Upper lobe of left lung (tissue), 6 donors: Measurements from ENCODE around the gene SF3B6. TPM values are rescaled to one million over a fixed set of nuclear protein-coding genes. Genes with fewer than 3 reads are reported as not detected.
A peak's percentile ranks its signal among the peaks of the same experiment; 100 is the strongest.

Experiments used
- ATAC-seq, 2 donors: fragments of 200-7000 bp; cut with Tn5 transposase; one replicate each; pipeline ENCODE4 v1.9.1; 2022; ENCODE audit warnings: mild to moderate bottlenecking in 2 of 2, moderate library complexity in 2 of 2; ENCODE audit not compliant: low FRiP score in 2 of 2
- DNase-seq, 2 donors: peaks; one replicate each; pipeline ENCODE4 v3.0.0-alpha.2; 2019 to 2020
- H3K27ac ChIP-seq, 4 donors: fragments of 200-600 bp; sonication (generic); one replicate each; pipeline ENCODE4 v1.5.1; 2016 to 2019
- H3K27me3 ChIP-seq, 4 donors: fragments of 200-600 bp; sonication (generic); one replicate each; pipeline ENCODE4 v1.5.1; 2017 to 2019
- H3K36me3 ChIP-seq, 4 donors: fragments of 200-600 bp; sonication (generic); one replicate each; pipeline ENCODE4 v1.5.1; 2016 to 2019
- H3K4me1 ChIP-seq, 4 donors: fragments of 200-600 bp; sonication (generic); one replicate each; pipeline ENCODE4 v1.5.1; 2018 to 2019
- H3K4me3 ChIP-seq, 4 donors: fragments of 200-600 bp; sonication (generic); one replicate each; pipeline ENCODE4 v1.5.1; 2017 to 2019; ENCODE audit warnings: mild to moderate bottlenecking in 2 of 4, moderate library complexity in 1 of 4
- H3K9me3 ChIP-seq, 4 donors: fragments of 200-600 bp; sonication (generic); one replicate each; pipeline ENCODE4 v1.5.1; 2018 to 2019
- EP300 ChIP-seq, 4 donors: sonication (generic); formaldehyde crosslinking; IDR thresholded peaks; one replicate each; pipeline ENCODE4 v1.5.1; 2017; ENCODE audit warnings: antibody characterized with exemption in 4 of 4, control low read depth in 2 of 4
- POLR2A ChIP-seq, 4 donors: fragments of 450-650 bp; IDR thresholded peaks; one replicate each; pipeline ENCODE4 v1.5.1; 2016 to 2017; ENCODE audit warnings: antibody characterized with exemption in 4 of 4, mild to moderate bottlenecking in 2 of 4
- POLR2AphosphoS5 ChIP-seq, 2 donors: sonication (generic); formaldehyde crosslinking; IDR thresholded peaks; one replicate each; pipeline ENCODE4 v1.5.1; 2017; ENCODE audit warnings: antibody characterized with exemption in 2 of 2
- WGBS, 2 donors: methylation state at CpG; one replicate each; pipeline ENCODE4 v1.1.5; 2017 to 2018; 5-methylcytosine and 5-hydroxymethylcytosine counted together
- total RNA-seq, 6 donors: library from RNA; depleted of rRNA in 4 of 6; stranded (reverse); fragments of >200 nt in 4 of 6; gene quantifications; one replicate each; pipeline versions ENCODE4 v1.1.0 to v1.2.1, GENCODE V29; 2016 to 2021
- TF ChIP-seq, protein P1 (sequence below), 6 experiments: fragments of 450-650 bp in 4 of 6; fragments of 200-600 bp in 2 of 6; sonication (generic) in 2 of 6; IDR thresholded peaks; one replicate each; pipeline ENCODE4 v1.5.1; 2016 to 2019; ENCODE audit warnings: antibody characterized with exemption in 6 of 6
- donor health status: DM: no; HTN: no; CAD: no; lungs with moderate emphysema.
- donor health status: DM: no; HTN: yes; CAD: no; lungs with severe emphysema.

Gene SF3B6
- total RNA-seq, 6 donors from 2014 or later, result 38.8 to 93.7 (median 64.7) TPM

DNA sequence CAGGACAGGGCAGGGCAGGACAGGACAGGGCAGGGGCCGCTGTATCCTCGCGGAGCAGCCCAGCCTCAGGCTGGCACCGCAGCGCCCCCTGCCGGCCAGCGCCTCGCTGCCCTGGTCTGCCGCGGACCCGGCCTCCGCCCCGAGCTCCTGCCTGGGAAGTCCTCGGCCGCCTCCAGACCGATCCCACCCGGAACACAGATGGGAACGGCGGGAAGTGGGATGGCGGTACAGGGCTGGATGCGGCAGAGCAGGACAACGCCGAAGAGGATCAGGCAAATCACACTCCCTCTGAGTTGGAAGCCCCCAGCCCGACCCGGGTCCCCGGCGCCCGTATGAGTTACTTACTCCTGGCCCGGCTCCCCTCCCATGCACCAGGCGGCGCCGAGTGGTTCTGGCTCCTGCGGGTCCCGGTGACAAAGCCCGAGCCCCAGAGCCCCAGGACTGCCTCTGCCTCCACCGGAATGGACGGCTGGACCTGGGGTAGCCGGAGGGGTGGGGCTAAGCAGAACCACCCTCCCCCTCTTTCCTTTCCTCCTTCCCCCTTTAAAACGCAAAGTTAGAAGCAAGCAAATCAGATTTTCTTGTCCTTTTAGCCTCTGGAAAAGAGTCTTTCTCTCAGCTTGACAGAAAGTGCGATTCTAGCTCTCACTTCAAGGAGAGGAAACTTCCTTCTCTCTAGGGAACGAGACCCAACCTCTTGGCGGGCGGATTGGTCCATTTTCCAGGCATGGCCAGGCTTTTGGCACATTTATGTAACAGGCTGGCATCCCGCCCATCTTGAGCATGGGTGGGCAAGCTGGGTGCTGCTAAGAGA lies 8.5 kb upstream of the SF3B6 start, which contains the start of gene TP53I3:
TSS of gene TP53I3 (minus strand) at position 449 of the 814 bp plus-strand sequence. CDS start 508 bp downstream, outside the sequence.
- 0 to 3% methylated on average over 10 to 29 of the region's 44 CpGs for WGBS, 2 donors
- H3K4me3 ChIP-seq, result peak within 1 kb of the TSS; percentile 6 to 64 (median 58)
- peaks cover 0 to 41% (median 14%) of the 10 kb centered on the region in 4 donors for H3K36me3 ChIP-seq
- H3K27ac ChIP-seq, result peak within 1 kb of the TSS; percentile 85 to 97 (median 90)
- ATAC-seq (peak; percentile 98), DNase-seq (peak; percentile 93 to 99)
- peaks cover 22 to 34% (median 28%) of the 10 kb centered on the region in 4 donors for H3K4me1 ChIP-seq
- no peaks in the 10 kb centered on the region for H3K27me3 ChIP-seq
- no peaks in the 10 kb centered on the region for H3K9me3 ChIP-seq
- TF ChIP-seq EP300 (IDR thresholded peaks at IDR 0.05) (no peak), POLR2AphosphoS5 (IDR thresholded peaks at IDR 0.05) (peak in 1 of 2 donors; percentile 77), POLR2A (IDR thresholded peaks at IDR 0.05) (peak in 3 of 4 donors; percentile 53 to 71 (median 61))
- TF ChIP-seq, protein P1, sequence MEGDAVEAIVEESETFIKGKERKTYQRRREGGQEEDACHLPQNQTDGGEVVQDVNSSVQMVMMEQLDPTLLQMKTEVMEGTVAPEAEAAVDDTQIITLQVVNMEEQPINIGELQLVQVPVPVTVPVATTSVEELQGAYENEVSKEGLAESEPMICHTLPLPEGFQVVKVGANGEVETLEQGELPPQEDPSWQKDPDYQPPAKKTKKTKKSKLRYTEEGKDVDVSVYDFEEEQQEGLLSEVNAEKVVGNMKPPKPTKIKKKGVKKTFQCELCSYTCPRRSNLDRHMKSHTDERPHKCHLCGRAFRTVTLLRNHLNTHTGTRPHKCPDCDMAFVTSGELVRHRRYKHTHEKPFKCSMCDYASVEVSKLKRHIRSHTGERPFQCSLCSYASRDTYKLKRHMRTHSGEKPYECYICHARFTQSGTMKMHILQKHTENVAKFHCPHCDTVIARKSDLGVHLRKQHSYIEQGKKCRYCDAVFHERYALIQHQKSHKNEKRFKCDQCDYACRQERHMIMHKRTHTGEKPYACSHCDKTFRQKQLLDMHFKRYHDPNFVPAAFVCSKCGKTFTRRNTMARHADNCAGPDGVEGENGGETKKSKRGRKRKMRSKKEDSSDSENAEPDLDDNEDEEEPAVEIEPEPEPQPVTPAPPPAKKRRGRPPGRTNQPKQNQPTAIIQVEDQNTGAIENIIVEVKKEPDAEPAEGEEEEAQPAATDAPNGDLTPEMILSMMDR (IDR thresholded peaks at IDR 0.05), result peak; percentile 94 to 100 (median 99)

DNA sequence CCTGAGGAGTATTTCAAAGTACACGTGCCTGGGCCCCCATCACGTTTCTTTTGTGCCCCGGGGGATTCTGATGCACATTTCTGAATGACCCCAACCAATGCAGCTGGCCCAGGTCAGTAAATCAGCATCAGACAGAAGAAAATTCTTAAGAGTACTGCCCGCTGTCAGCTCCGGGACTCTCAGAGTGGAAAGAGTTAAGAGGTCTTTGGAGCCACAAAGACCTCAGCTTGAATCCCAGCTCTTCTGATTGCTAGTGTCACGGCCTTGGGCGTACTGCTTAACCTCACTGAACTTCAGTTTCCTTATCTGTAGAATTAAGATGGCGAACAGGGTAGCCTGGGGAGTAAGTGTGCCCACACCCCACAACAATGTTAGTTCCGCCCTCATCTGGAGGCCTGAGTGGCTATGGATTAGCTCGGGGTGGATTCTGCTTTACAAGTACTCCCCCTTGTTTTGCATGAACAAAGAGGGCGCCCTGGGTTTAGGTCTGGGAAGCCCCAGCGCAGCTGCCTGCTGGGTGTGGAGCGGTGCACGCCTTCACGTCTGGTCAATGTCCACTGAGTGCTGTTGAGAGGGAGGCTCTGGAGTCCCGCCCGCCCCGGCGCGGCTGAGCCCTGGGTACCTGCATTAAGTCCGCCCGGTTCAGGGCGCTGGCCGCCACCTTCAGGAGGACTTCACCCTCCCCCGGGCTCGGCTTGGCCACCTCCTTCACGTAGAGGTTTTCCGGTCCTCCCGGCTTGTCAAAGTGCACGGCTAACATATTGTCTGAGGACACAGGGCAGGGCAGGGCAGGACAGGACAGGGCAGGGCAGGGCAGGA lies 7.7 kb upstream of the SF3B6 start:
- peaks cover 0 to 45% (median 16%) of the 10 kb centered on the region in 4 donors for H3K36me3 ChIP-seq
- H3K27ac ChIP-seq, result peak overlapping the region; percentile 85 to 97 (median 90)
- H3K27me3 ChIP-seq, result no peaks in the 10 kb centered on the region
- 10 to 21% methylated on average over 7 to 22 of the region's 30 CpGs for WGBS, 2 donors
- TF ChIP-seq EP300 (IDR thresholded peaks at IDR 0.05), result peak in 1 of 4 donors; percentile 9
- peak in 1 of 2 donors; percentile 1 for TF ChIP-seq POLR2AphosphoS5 (IDR thresholded peaks at IDR 0.05)
- TF ChIP-seq POLR2A (IDR thresholded peaks at IDR 0.05), result peak in 3 of 4 donors; percentile 43 to 65 (median 54)
- TF ChIP-seq, protein P1 (IDR thresholded peaks at IDR 0.05), result no peak
- H3K9me3 ChIP-seq, result no peaks in the 10 kb centered on the region
- peak; percentile 79 to 80 for ATAC-seq
- peaks cover 22 to 34% (median 28%) of the 10 kb centered on the region in 4 donors for H3K4me1 ChIP-seq
- H3K4me3 ChIP-seq, result peak overlapping the region in 3 of 4 donors; percentile 57 to 64 (median 60)
- peak; percentile 95 to 96 for DNase-seq

DNA sequence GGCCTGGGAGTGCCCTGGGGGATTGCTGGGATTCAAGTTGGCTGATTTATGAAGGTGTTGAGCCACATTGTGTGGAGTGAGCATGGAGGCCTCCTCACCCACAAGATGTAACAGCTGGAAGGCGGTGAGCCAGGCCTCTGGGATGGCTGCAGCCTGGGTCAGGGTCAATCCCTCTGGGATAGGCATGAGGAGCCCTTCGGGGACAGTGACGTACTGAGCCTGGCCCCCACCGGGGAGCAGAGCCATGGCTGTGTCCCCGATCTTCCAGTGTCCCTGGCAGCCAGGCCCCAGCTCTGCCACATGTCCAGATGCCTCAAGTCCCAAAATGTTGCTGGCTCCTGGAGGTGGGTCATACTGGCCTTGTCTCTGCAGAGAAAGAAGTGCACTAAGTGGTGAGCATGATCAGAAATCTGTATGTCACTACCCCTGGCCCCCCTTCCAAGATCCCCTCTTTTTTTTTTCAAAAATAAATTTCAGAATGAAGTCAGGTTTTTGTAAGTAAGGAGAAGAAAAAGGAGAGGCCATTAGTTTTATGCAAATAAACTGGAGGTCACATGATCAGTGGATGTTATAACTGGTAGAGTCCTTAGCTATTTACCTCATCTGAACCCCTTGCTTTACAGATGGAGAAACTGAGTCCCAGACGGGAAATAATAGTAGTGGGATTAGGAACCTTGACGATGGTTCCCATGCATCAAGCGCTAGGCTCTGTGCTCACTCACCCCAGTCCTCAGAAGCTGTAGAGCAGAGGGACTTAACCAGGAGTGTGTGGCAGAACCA lies 6.9 kb upstream of the SF3B6 start:
- H3K9me3 ChIP-seq, result no peaks in the 10 kb centered on the region
- TF ChIP-seq EP300 (IDR thresholded peaks at IDR 0.05), result no peak
- TF ChIP-seq POLR2AphosphoS5 (IDR thresholded peaks at IDR 0.05), result no peak
- DNase-seq, result no peak
- ATAC-seq, result no peak
- peaks cover 22 to 36% (median 30%) of the 10 kb centered on the region in 4 donors for H3K4me1 ChIP-seq
- H3K27ac ChIP-seq, result peak overlapping the region; percentile 85 to 97 (median 90)
- H3K4me3 ChIP-seq, result peak overlapping the region in 3 of 4 donors; percentile 57 to 64 (median 60)
- H3K27me3 ChIP-seq, result no peaks in the 10 kb centered on the region
- peaks cover 0 to 37% (median 15%) of the 10 kb centered on the region in 4 donors for H3K36me3 ChIP-seq
- WGBS, 2 donors, result 81 to 82% methylated on average over 6 to 7 of the region's 8 CpGs

- TF ChIP-seq POLR2AphosphoS5 (IDR thresholded peaks at IDR 0.05) (no peak), POLR2A (IDR thresholded peaks at IDR 0.05) (no peak), EP300 (IDR thresholded peaks at IDR 0.05) (no peak)
- TF ChIP-seq, protein P1 (IDR thresholded peaks at IDR 0.05), result no peak
- Histone ChIP-seq H3K9me3 (no peaks in the 10 kb centered on the region), H3K36me3 (peaks cover 0 to 27% (median 14%) of the 10 kb centered on the region in 4 donors), H3K27me3 (no peaks in the 10 kb centered on the region), H3K4me1 (peaks cover 28 to 46% (median 35%) of the 10 kb centered on the region in 4 donors), H3K4me3 (no peak overlapping the region), H3K27ac (peak overlapping the region in 1 of 4 donors; percentile 58)
- no peak for DNase-seq
- WGBS, 2 donors, result 47 to 66% methylated on average over 2 of the region's 2 CpGs
- ATAC-seq, result no peak
These were observed 4.6 kb upstream of the SF3B6 start for GRCh38 chr2:24080701-24081100.
